ENCODE measurements around the gene ODF4.

- TF ChIP-seq EZH2phosphoT487 (IDR thresholded peaks at IDR 0.05; ENCODE audit: insufficient read depth, low read depth), result no peak
- TF ChIP-seq EZH2 (IDR thresholded peaks at IDR 0.05; ENCODE audit: insufficient read depth, poor library complexity, severe bottlenecking), result no peak
Observed at GRCh38 chr17:8300226-8300625, 39.4 kb upstream of the ODF4 start.

All from GM23248 (cell line).